Fibroblast of lung (primary cell): ENCODE measurements around the gene MYH15. TPM values are rescaled to one million over a fixed set of nuclear protein-coding genes. Genes with fewer than 3 reads are reported as not detected.
A peak's percentile ranks its signal among the peaks of the same experiment; 100 is the strongest.

ENCODE experiments used
- DNase-seq, 2 donors: peaks; one replicate each; pipeline versions ENCODE4 v3.0.0 to v3.0.0-alpha.2; 2010; ENCODE audit warnings: low read depth in 2 of 2
- H2AFZ ChIP-seq: 2 replicates; pipeline ENCODE4 v1.5.1; 2012; ENCODE audit warnings: low read length, control low read depth, inconsistent platforms
- H3K27ac ChIP-seq: 2 replicates; pipeline ENCODE4 v1.5.1; 2011; ENCODE audit warnings: low read length, control low read depth; ENCODE audit not compliant: insufficient read depth
- H3K27me3 ChIP-seq: 2 replicates; pipeline ENCODE4 v1.5.1; 2011; ENCODE audit warnings: mild to moderate bottlenecking, low read length; ENCODE audit not compliant: control insufficient read depth, insufficient read depth
- H3K36me3 ChIP-seq: 2 replicates; pipeline ENCODE4 v1.5.1; 2011; ENCODE audit warnings: low read length; ENCODE audit not compliant: control insufficient read depth, insufficient read depth
- H3K4me1 ChIP-seq: 2 replicates; pipeline ENCODE4 v1.5.1; 2011; ENCODE audit warnings: low read length; ENCODE audit not compliant: control insufficient read depth, insufficient read depth; ENCODE audit errors: extremely low read depth
- H3K4me2 ChIP-seq: 2 replicates; pipeline ENCODE4 v1.5.1; 2011; ENCODE audit warnings: low read length, control low read depth; ENCODE audit not compliant: insufficient read depth; ENCODE audit errors: extremely low read depth
- H3K4me3 ChIP-seq, 4 experiments: fragments of 200-600 bp in 1 of 4; sonication (generic) in 1 of 4; replicated peaks in 1 of 4; 2 replicates each; pipeline ENCODE4 v1.5.1; 2011 to 2016; ENCODE audit warnings: low read length in 4 of 4, low read depth in 3 of 4, mild to moderate bottlenecking in 3 of 4, control low read depth in 2 of 4, inconsistent platforms in 1 of 4, mixed read lengths in 1 of 4; ENCODE audit not compliant: insufficient read depth in 1 of 4; ENCODE audit errors: control extremely low read depth in 1 of 4
- H3K79me2 ChIP-seq: 2 replicates; pipeline ENCODE4 v1.5.1; 2012; ENCODE audit warnings: mild to moderate bottlenecking, low read length, inconsistent platforms; ENCODE audit not compliant: control insufficient read depth, insufficient read depth
- H3K9ac ChIP-seq: 2 replicates; pipeline ENCODE4 v1.5.1; 2011; ENCODE audit warnings: mild to moderate bottlenecking, low read length, control low read depth; ENCODE audit not compliant: insufficient read depth
- H3K9me3 ChIP-seq: 2 replicates; pipeline ENCODE4 v1.5.1; 2012; ENCODE audit warnings: low read depth, low read length; ENCODE audit not compliant: control insufficient read depth, insufficient read depth
- H4K20me1 ChIP-seq: 2 replicates; pipeline ENCODE4 v1.5.1; 2011; ENCODE audit warnings: low read length; ENCODE audit not compliant: control insufficient read depth, insufficient read depth; ENCODE audit errors: extremely low read depth
- CTCF ChIP-seq, 2 donors: IDR thresholded peaks in 1 of 2; conservative IDR thresholded peaks in 1 of 2; 1 replicate in 1 of 2; 2 replicates in 1 of 2; pipeline ENCODE4 v1.5.1; 2011 to 2012; ENCODE audit warnings: low read length in 2 of 2, control low read depth in 1 of 2, inconsistent platforms in 1 of 2, low read depth in 1 of 2, mild to moderate bottlenecking in 1 of 2
- EZH2 ChIP-seq: IDR thresholded peaks from 2 replicates; pipeline ENCODE4 v1.5.1; 2012; ENCODE audit warnings: low read length, control low read depth, mild to moderate bottlenecking; ENCODE audit errors: missing control alignments
- polyA minus RNA-seq: library from RNA; depleted of rRNA, polyadenylated mRNA; stranded (reverse); fragments of >200 nt; gene quantifications from 2 replicates; pipeline ENCODE4 v1.2.3, GENCODE V29; 2011; ENCODE audit warnings: low replicate concordance
- polyA plus RNA-seq, 2 donors: library from polyadenylated mRNA; depleted of rRNA in 1 of 2; stranded (reverse) in 1 of 2; unstranded in 1 of 2; fragments of >200 nt; gene quantifications; 2 replicates each; pipeline ENCODE4 v1.2.1, GENCODE V29; 2011 to 2012; ENCODE audit warnings: missing spikeins in 1 of 2
- total RNA-seq: library from RNA; depleted of rRNA; stranded (reverse); fragments of >200 nt; gene quantifications from 2 replicates; pipeline ENCODE4 v1.2.1, GENCODE V29; 2014

MYH15 gene
- total RNA-seq (0.17 and 0.26 TPM in 2 replicates), polyA plus RNA-seq (0.05 and 0.24 TPM in 2 replicates), polyA minus RNA-seq (0.19 and 0.51 TPM in 2 replicates)
- 0.06 and 0.25 TPM in 2 replicates for polyA plus RNA-seq (2012)

- no peaks in the 10 kb centered on the region for H3K9me3 ChIP-seq
- no peaks in the 10 kb centered on the region for H3K79me2 ChIP-seq
- no peak within 1 kb of the TSS for H3K27ac ChIP-seq
- H3K9ac ChIP-seq = no peak within 1 kb of the TSS
- no peak within 1 kb of the TSS for H3K4me3 ChIP-seq
- no peaks in the 10 kb centered on the region for H4K20me1 ChIP-seq
- H3K4me2 ChIP-seq = no peak within 1 kb of the TSS
- H2AFZ ChIP-seq = no peak within 1 kb of the TSS
- H3K4me1 ChIP-seq = no peaks in the 10 kb centered on the region
- H3K36me3 ChIP-seq = no peaks in the 10 kb centered on the region
- DNase-seq = no peak
- TF ChIP-seq EZH2 (no peak), CTCF (conservative IDR thresholded peaks at IDR 0.05 in 1 of 2, IDR thresholded peaks at IDR 0.05 in 1 of 2; ENCODE audit: low read depth in 1 of 2, low read length in 2 of 2) (no peak)
- no peaks in the 10 kb centered on the region for H3K27me3 ChIP-seq
These were observed at the start of gene MYH15 for GRCh38 chr3:108510496-108510895. Gene MYH15, minus strand, starts transcription at chr3:108510596. Its CDS starts 66 bp downstream, at chr3:108510530.

DNA sequence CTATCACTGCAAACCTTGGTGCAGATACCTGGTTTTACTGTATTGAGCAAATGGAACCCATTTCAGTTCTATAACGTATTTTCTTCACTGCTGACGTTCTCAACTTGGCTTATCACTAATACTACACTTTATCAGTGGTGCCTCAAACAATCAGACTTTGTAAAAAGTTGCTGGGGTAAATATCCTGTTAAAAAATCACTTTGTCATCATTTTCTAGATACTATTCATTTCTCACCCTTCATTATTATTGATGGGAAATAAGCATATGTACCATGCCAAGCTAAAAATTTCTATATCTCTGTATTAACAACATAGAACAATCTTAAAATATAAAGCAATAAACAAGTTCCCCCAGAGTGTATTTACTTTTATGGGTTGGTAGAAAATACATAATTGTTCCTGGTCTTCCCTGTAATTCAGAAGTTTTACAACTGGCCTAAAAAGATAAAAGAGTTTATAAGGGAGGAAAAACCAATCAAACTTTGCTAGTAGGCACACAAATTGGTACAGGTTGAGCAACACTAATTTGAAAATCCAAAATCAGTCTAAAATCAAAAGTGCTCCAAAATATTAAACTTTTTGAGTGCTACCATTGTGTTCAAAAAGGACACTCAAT lies 45.7 kb upstream of the MYH15 start:
- Histone ChIP-seq H3K27me3 (no peaks in the 10 kb centered on the region), H3K36me3 (no peaks in the 10 kb centered on the region), H3K79me2 (no peaks in the 10 kb centered on the region), H3K4me2 (no peak overlapping the region), H4K20me1 (no peaks in the 10 kb centered on the region), H3K9ac (no peak overlapping the region), H3K4me1 (peaks cover 2% of the 10 kb centered on the region), H3K9me3 (no peaks in the 10 kb centered on the region), H2AFZ (no peak overlapping the region), H3K27ac (no peak overlapping the region), H3K4me3 (no peak overlapping the region)
- TF ChIP-seq CTCF (conservative IDR thresholded peaks at IDR 0.05 in 1 of 2, IDR thresholded peaks at IDR 0.05 in 1 of 2; ENCODE audit: low read depth in 1 of 2, low read length in 2 of 2) (no peak), EZH2 (no peak)
- no peak for DNase-seq

- peak overlapping the region; percentile 10 for H3K4me2 ChIP-seq
- DNase-seq = peak in 1 of 2 donors; percentile 45
- no peak overlapping the region for H3K9ac ChIP-seq
- peaks cover 2% of the 10 kb centered on the region for H3K4me1 ChIP-seq
- H3K27ac ChIP-seq = no peak overlapping the region
- H3K9me3 ChIP-seq = no peaks in the 10 kb centered on the region
- H3K4me3 ChIP-seq = no peak overlapping the region
- no peaks in the 10 kb centered on the region for H4K20me1 ChIP-seq
- H3K36me3 ChIP-seq = no peaks in the 10 kb centered on the region
- no peaks in the 10 kb centered on the region for H3K79me2 ChIP-seq
- no peaks in the 10 kb centered on the region for H3K27me3 ChIP-seq
- peak overlapping the region; percentile 8 for H2AFZ ChIP-seq
- TF ChIP-seq EZH2 (no peak), CTCF (conservative IDR thresholded peaks at IDR 0.05 in 1 of 2, IDR thresholded peaks at IDR 0.05 in 1 of 2; ENCODE audit: low read depth in 1 of 2, low read length in 2 of 2) (no peak)
These were observed 44.6 kb upstream of the MYH15 start for GRCh38 chr3:108554913-108555571.
